AG09309 (cell line): Measurements from ENCODE around the gene BLTP3B.

Experiments
- DNase-seq: peaks from one replicate; pipeline ENCODE4 v3.0.0-alpha.2; 2010; ENCODE audit warnings: low read depth
- H3K4me3 ChIP-seq: 2 replicates; pipeline ENCODE4 v1.5.1; 2011; ENCODE audit warnings: mild to moderate bottlenecking, low read depth, low read length, moderate library complexity; ENCODE audit not compliant: control insufficient read depth
- CTCF ChIP-seq: IDR thresholded peaks from 2 replicates; pipeline ENCODE4 v1.5.1; 2011; ENCODE audit warnings: mild to moderate bottlenecking, low read depth, low read length, inconsistent platforms; ENCODE audit not compliant: insufficient read depth, control insufficient read depth; ENCODE audit errors: missing control alignments

BLTP3B gene

GRCh38 chr12:100138803-100139098, 3.9 kb downstream of the BLTP3B start:
- no peak for DNase-seq
- no peak for TF ChIP-seq CTCF
- H3K4me3 ChIP-seq: no peak overlapping the region

GRCh38 chr12:100138048-100138802, 4.4 kb downstream of the BLTP3B start:
- no peak overlapping the region for H3K4me3 ChIP-seq
- DNase-seq: no peak
- peak; percentile 30 for TF ChIP-seq CTCF

GRCh38 chr12:100133200-100133599, 9.5 kb downstream of the BLTP3B start:
- TF ChIP-seq CTCF: no peak
- H3K4me3 ChIP-seq: no peak overlapping the region
- no peak for DNase-seq

- H3K4me3 ChIP-seq: no peak overlapping the region
- no peak for DNase-seq
- peak; percentile 51 for TF ChIP-seq CTCF
These were observed 14.2 kb downstream of the BLTP3B start for GRCh38 chr12:100128512-100128908.

- TF ChIP-seq CTCF: no peak
- H3K4me3 ChIP-seq: no peak overlapping the region
- peak; percentile 61 for DNase-seq
These were observed 14.7 kb downstream of the BLTP3B start for GRCh38 chr12:100127766-100128511.

GRCh38 chr12:100123316-100124095, 19.2 kb downstream of the BLTP3B start:
- DNase-seq: no peak
- no peak overlapping the region for H3K4me3 ChIP-seq
- TF ChIP-seq CTCF: no peak
